HFF-Myc (cell line): ENCODE data around the gene CSE1L.
"Not testable (repeated sequence)": the region's sequence is repeated elsewhere in the genome, so short reads cannot be mapped to it uniquely, and the experiment has no call there.

Experiments
- DNase-seq: peaks from one replicate; pipeline ENCODE4 v3.0.0-alpha.2; 2011; ENCODE audit warnings: low read depth; ENCODE audit errors: extremely low read depth
- H3K4me3 ChIP-seq: replicated peaks from 2 replicates; pipeline ENCODE4 v1.5.1; 2011; ENCODE audit warnings: low read depth, mild to moderate bottlenecking, control low read depth, low read length
- CTCF ChIP-seq: IDR thresholded peaks from 2 replicates; pipeline ENCODE4 v1.5.1; 2012; ENCODE audit warnings: mild to moderate bottlenecking, low read depth, low read length, control low read depth; ENCODE audit errors: missing control alignments

CSE1L gene

GRCh38 chr20:49046087-49046900 lies at the start of gene CSE1L:
CSE1L (plus strand) TSS chr20:49046312; CDS start chr20:49058464, 12,152 bp downstream.
- peak; percentile 84 for DNase-seq
- no peak for TF ChIP-seq CTCF
- peak within 1 kb of the TSS; percentile 90 for H3K4me3 ChIP-seq

GRCh38 chr20:48999890-49000870 lies 45.9 kb upstream of the CSE1L start:
- DNase-seq, result no peak
- no peak for TF ChIP-seq CTCF
- no peak overlapping the region for H3K4me3 ChIP-seq

GRCh38 chr20:49001741-49002140 lies 44.4 kb upstream of the CSE1L start:
- TF ChIP-seq CTCF, result no peak
- no peak for DNase-seq
- H3K4me3 ChIP-seq, result no peak overlapping the region

- no peak for TF ChIP-seq CTCF
- no peak for DNase-seq
- no peak overlapping the region for H3K4me3 ChIP-seq
These were observed 39.6 kb upstream of the CSE1L start for GRCh38 chr20:49006446-49006980.

- no peak overlapping the region for H3K4me3 ChIP-seq
- no peak for TF ChIP-seq CTCF
- no peak for DNase-seq
These were observed 36.0 kb upstream of the CSE1L start for GRCh38 chr20:49009899-49010631.

GRCh38 chr20:49024220-49024619 lies 21.9 kb upstream of the CSE1L start:
- H3K4me3 ChIP-seq, result no peak overlapping the region
- no peak for TF ChIP-seq CTCF
- no peak for DNase-seq

GRCh38 chr20:49028177-49028576 lies 17.9 kb upstream of the CSE1L start:
- DNase-seq, H3K4me3 ChIP-seq: not testable (repeated sequence)
